ENCODE data around the gene HECTD2. TPM values are rescaled to one million over a fixed set of nuclear protein-coding genes. Genes with fewer than 3 reads are reported as not detected.
"Not testable (repeated sequence)": the region's sequence is repeated elsewhere in the genome, so short reads cannot be mapped to it uniquely, and the experiment has no call there.

The HECTD2 gene
- total RNA-seq, 1 experiment from 2014 or later = 20.9 TPM

GRCh38 chr10:91444211-91445182, 34.4 kb downstream of the HECTD2 start:
- BruUV-seq (replicated peaks) = no TSS peak

GRCh38 chr10:91452063-91452462, 41.9 kb downstream of the HECTD2 start:
- H3K27ac ChIP-seq (ENCODE audit: low read depth, low read length, poor library complexity, severe bottlenecking) = no peak overlapping the region
- CTCF ChIA-PET = no interaction called here
- H3K4me3 ChIP-seq (ENCODE audit: low read depth, low read length, poor library complexity, severe bottlenecking) = no peak overlapping the region
- no peaks in the 10 kb centered on the region for H3K27me3 ChIP-seq (replicated peaks; ENCODE audit: insufficient read depth, low read depth, low read length, poor library complexity)
- BruUV-seq (replicated peaks) = no TSS peak
- intact Hi-C loops (cut with micrococcal nuclease; ENCODE audit: unreplicated experiment) = no loop called here
- no peak for DNase-seq (ENCODE audit: low spot score)
- H3K4me1 ChIP-seq (ENCODE audit: insufficient read depth, low read length, poor library complexity, severe bottlenecking) = no peaks in the 10 kb centered on the region
- POLR2A ChIA-PET (ENCODE audit: low non-redundant PET) = no interaction called here
- H3K9me3 ChIP-seq (ENCODE audit: low read depth, low read length, poor library complexity, severe bottlenecking) = peaks cover 32% of the 10 kb centered on the region
- H3K36me3 ChIP-seq (ENCODE audit: insufficient read depth, low read length, poor library complexity, severe bottlenecking) = no peaks in the 10 kb centered on the region
- TF ChIP-seq EZH2 (IDR thresholded peaks at IDR 0.05; ENCODE audit: borderline replicate concordance, low read depth, low read length, poor library complexity, severe bottlenecking) (no peak), CTCF (conservative IDR thresholded peaks at IDR 0.05; ENCODE audit: low read depth, low read length) (no peak)

More at GRCh38 chr10:91444211-91445182, 34.4 kb downstream of the HECTD2 start:
- ChIA-PET POLR2A (ENCODE audit: low non-redundant PET) (no interaction called here), CTCF (no interaction called here)
- DNase-seq (ENCODE audit: low spot score) = no peak
- no peak for TF ChIP-seq CTCF (conservative IDR thresholded peaks at IDR 0.05; ENCODE audit: low read depth, low read length)
- no peak for TF ChIP-seq EZH2 (IDR thresholded peaks at IDR 0.05; ENCODE audit: borderline replicate concordance, low read depth, low read length, poor library complexity, severe bottlenecking)
- Histone ChIP-seq H3K9me3 (ENCODE audit: low read depth, low read length, poor library complexity, severe bottlenecking) (peaks cover 6% of the 10 kb centered on the region), H3K36me3 (ENCODE audit: insufficient read depth, low read length, poor library complexity, severe bottlenecking) (no peaks in the 10 kb centered on the region), H3K4me3 (ENCODE audit: low read depth, low read length, poor library complexity, severe bottlenecking) (no peak overlapping the region), H3K27ac (ENCODE audit: low read depth, low read length, poor library complexity, severe bottlenecking) (no peak overlapping the region), H3K4me1 (ENCODE audit: insufficient read depth, low read length, poor library complexity, severe bottlenecking) (no peaks in the 10 kb centered on the region), H3K27me3 (replicated peaks; ENCODE audit: insufficient read depth, low read depth, low read length, poor library complexity) (no peaks in the 10 kb centered on the region)
- intact Hi-C loops (cut with micrococcal nuclease; ENCODE audit: unreplicated experiment) = no loop called here

- TF ChIP-seq CTCF (conservative IDR thresholded peaks at IDR 0.05; ENCODE audit: low read depth, low read length) (no peak), EZH2 (IDR thresholded peaks at IDR 0.05; ENCODE audit: borderline replicate concordance, low read depth, low read length, poor library complexity, severe bottlenecking) (no peak)
- Histone ChIP-seq H3K4me3 (ENCODE audit: low read depth, low read length, poor library complexity, severe bottlenecking) (no peak overlapping the region), H3K4me1 (ENCODE audit: insufficient read depth, low read length, poor library complexity, severe bottlenecking) (no peaks in the 10 kb centered on the region), H3K36me3 (ENCODE audit: insufficient read depth, low read length, poor library complexity, severe bottlenecking) (no peaks in the 10 kb centered on the region), H3K27me3 (replicated peaks; ENCODE audit: insufficient read depth, low read depth, low read length, poor library complexity) (no peaks in the 10 kb centered on the region), H3K9me3 (ENCODE audit: low read depth, low read length, poor library complexity, severe bottlenecking) (peaks cover 32% of the 10 kb centered on the region), H3K27ac (ENCODE audit: low read depth, low read length, poor library complexity, severe bottlenecking) (no peak overlapping the region)
- intact Hi-C loops (cut with micrococcal nuclease; ENCODE audit: unreplicated experiment) = no loop called here
- no TSS peak for BruUV-seq (replicated peaks)
- CTCF ChIA-PET = no interaction called here
- POLR2A ChIA-PET (ENCODE audit: low non-redundant PET) = no interaction called here
- no peak for DNase-seq (ENCODE audit: low spot score)
These were observed 43.4 kb downstream of the HECTD2 start for GRCh38 chr10:91453535-91453934.

- H3K27me3 ChIP-seq (replicated peaks; ENCODE audit: insufficient read depth, low read depth, low read length, poor library complexity); H3K4me3 ChIP-seq (ENCODE audit: low read depth, low read length, poor library complexity, severe bottlenecking); CTCF ChIA-PET; H3K36me3 ChIP-seq (ENCODE audit: insufficient read depth, low read length, poor library complexity, severe bottlenecking); intact Hi-C loops (cut with micrococcal nuclease; ENCODE audit: unreplicated experiment); DNase-seq (ENCODE audit: low spot score); H3K27ac ChIP-seq (ENCODE audit: low read depth, low read length, poor library complexity, severe bottlenecking); POLR2A ChIA-PET (ENCODE audit: low non-redundant PET); BruUV-seq (replicated peaks); H3K4me1 ChIP-seq (ENCODE audit: insufficient read depth, low read length, poor library complexity, severe bottlenecking): not testable (repeated sequence)
- peaks cover 26% of the 10 kb centered on the region for H3K9me3 ChIP-seq (ENCODE audit: low read depth, low read length, poor library complexity, severe bottlenecking)
These were observed 45.0 kb downstream of the HECTD2 start for GRCh38 chr10:91455135-91455534.

Data from A673 (cell line).